K562 (cell line): ENCODE data around the gene BTBD1. TPM values are rescaled to one million over a fixed set of nuclear protein-coding genes. Genes with fewer than 3 reads are reported as not detected.

ENCODE experiments used
- ATAC-seq: fragments of 200-7000 bp; cut with Tn5 transposase; 3 replicates; pipeline ENCODE4 v1.9.1; 2020; ENCODE audit warnings: moderate library complexity
- BruUV-seq: library from RNA; stranded (reverse); fragments of 400-500 nt; replicated peaks from 2 replicates; lab custom pipeline; 2021; lab: Mats Ljungman, UMichigan
- CTCF ChIA-PET: fragments of 300-600 bp; formaldehyde crosslinking; extraction: SDS; loops from one replicate; lab custom pipeline; 2021; ENCODE audit warnings: low intra/inter-chr PET ratio; lab: Yijun Ruan, JAX
- POLR2A ChIA-PET: fragments of 300-600, 350-650 bp; sonication (Branson Sonifier 250); formaldehyde crosslinking; extraction: SDS; loops from one replicate; lab custom pipeline; 2021; ENCODE audit warnings: antibody characterized with exemption, inconsistent platforms; lab: Yijun Ruan, JAX
- DNase-seq, 4 experiments: peaks; one replicate each; pipeline versions ENCODE4 v3.0.0 to v3.0.0-alpha.2; 2011 to 2018; ENCODE audit warnings: low spot score in 3 of 4, mixed read lengths in 3 of 4; ENCODE audit errors: extremely low read depth in 1 of 4
- FAIRE-seq: peaks from 2 replicates; lab custom pipeline; 2011; peaks lifted over from hg19 to GRCh38; lab: Jason Lieb, UNC
- H2AFZ ChIP-seq: 2 replicates; pipeline ENCODE4 v1.6.0; 2011; ENCODE audit warnings: low read depth, low read length, control low read depth, inconsistent platforms
- H3K27ac ChIP-seq: fragments of 200-600 bp; 3 replicates; pipeline ENCODE4 v1.8.0; 2011; ENCODE audit warnings: low read depth, mild to moderate bottlenecking, control low read depth, inconsistent platforms, low read length, moderate library complexity, mixed read lengths; ENCODE audit errors: extremely low read depth
- H3K27me3 ChIP-seq, 2 experiments: fragments of 300-600 bp in 1 of 2; 2 replicates in 1 of 2; 3 replicates in 1 of 2; pipeline versions ENCODE4 v1.6.0 to v1.8.0; 2011; ENCODE audit warnings: inconsistent platforms in 2 of 2, low read length in 2 of 2, mild to moderate bottlenecking in 1 of 2, mixed read lengths in 1 of 2, moderate library complexity in 1 of 2; ENCODE audit not compliant: control insufficient read depth in 2 of 2, insufficient read depth in 2 of 2
- H3K36me3 ChIP-seq: fragments of 300-600 bp; 3 replicates; pipeline ENCODE4 v1.8.0; 2011; ENCODE audit warnings: mild to moderate bottlenecking, low read length, inconsistent platforms; ENCODE audit not compliant: control insufficient read depth, insufficient read depth
- H3K4me1 ChIP-seq, 2 experiments: fragments of 200-600 bp in 1 of 2; replicated peaks in 1 of 2; 2 replicates in 1 of 2; 3 replicates in 1 of 2; pipeline versions ENCODE4 v1.5.1 to v1.8.0; 2011; ENCODE audit warnings: inconsistent platforms in 2 of 2, low read length in 2 of 2, mild to moderate bottlenecking in 1 of 2, mixed read lengths in 1 of 2, moderate library complexity in 1 of 2; ENCODE audit not compliant: control insufficient read depth in 2 of 2, insufficient read depth in 2 of 2
- H3K4me2 ChIP-seq: 2 replicates; pipeline ENCODE4 v1.6.1; 2011; ENCODE audit warnings: low read length, control low read depth, inconsistent platforms, mixed read lengths; ENCODE audit not compliant: insufficient read depth
- H3K4me3 ChIP-seq: fragments of 200-600 bp; sonication (generic), shearing (Covaris generic); 2 replicates; pipeline ENCODE4 v1.5.1; 2016; ENCODE audit warnings: control low read depth, inconsistent platforms
- H3K79me2 ChIP-seq: fragments of 200-600 bp; 3 replicates; pipeline ENCODE4 v1.8.0; 2011; ENCODE audit warnings: low read length, inconsistent platforms; ENCODE audit not compliant: control insufficient read depth, insufficient read depth
- H3K9ac ChIP-seq, 2 experiments: 2 replicates each; pipeline versions ENCODE4 v1.6.0 to v1.6.1; 2011; ENCODE audit warnings: low read depth in 2 of 2, low read length in 2 of 2, control low read depth in 1 of 2, inconsistent platforms in 1 of 2, mild to moderate bottlenecking in 1 of 2, mixed read lengths in 1 of 2; ENCODE audit not compliant: insufficient read depth in 1 of 2
- H3K9me1 ChIP-seq: one replicate; pipeline ENCODE4 v1.6.0; 2011; ENCODE audit warnings: inconsistent platforms, mild to moderate bottlenecking, low read length, moderate library complexity; ENCODE audit not compliant: control insufficient read depth, insufficient read depth
- H3K9me3 ChIP-seq: replicated peaks from 2 replicates; pipeline ENCODE4 v1.5.1; 2011; ENCODE audit warnings: low read depth, low read length, inconsistent platforms; ENCODE audit not compliant: control insufficient read depth, insufficient read depth
- H4K20me1 ChIP-seq: replicated peaks from 2 replicates; pipeline ENCODE4 v1.6.1; 2011; ENCODE audit warnings: low read length, inconsistent platforms, mixed read lengths; ENCODE audit not compliant: control insufficient read depth, insufficient read depth
- CCNT2 ChIP-seq: IDR thresholded peaks from 2 replicates; pipeline ENCODE4 v1.6.1; 2011; ENCODE audit warnings: borderline replicate concordance, low read depth, mild to moderate bottlenecking, moderate library complexity, mixed read lengths, low read length; ENCODE audit not compliant: insufficient read length; ENCODE audit errors: extremely low read depth
- GABPB1 ChIP-seq: sonication (generic); formaldehyde crosslinking; IDR thresholded peaks from 2 replicates; pipeline ENCODE4 v1.8.0; 2022; ENCODE audit warnings: mild to moderate bottlenecking, missing genetic modification reagents
- HDAC3 ChIP-seq: fragments of 450-650 bp; IDR thresholded peaks from 2 replicates; pipeline ENCODE4 v1.6.1; 2018; ENCODE audit warnings: borderline replicate concordance, mild to moderate bottlenecking, moderate library complexity; ENCODE audit not compliant: partially characterized antibody
- HNRNPLL ChIP-seq: fragments of 200-400 bp; formaldehyde crosslinking; IDR thresholded peaks from 2 replicates; pipeline ENCODE4 v1.6.1; 2017; ENCODE audit warnings: low read length, low read depth, mild to moderate bottlenecking; ENCODE audit not compliant: poor library complexity, severe bottlenecking
- MYC ChIP-seq, 2 experiments: fragments of 250-450 bp in 1 of 2; sonication (Bioruptor Pico) in 1 of 2; IDR thresholded peaks; 2 replicates each; pipeline versions ENCODE4 v1.5.1 to v1.6.1; 2012 to 2021; ENCODE audit warnings: low read depth in 2 of 2, borderline replicate concordance in 1 of 2, improper control_type of control experiment in 1 of 2, low read length in 1 of 2, mild to moderate bottlenecking in 1 of 2, moderate library complexity in 1 of 2
- NR4A1 ChIP-seq, 2 experiments: fragments of 250-450 bp in 1 of 2; fragments of 450-650 bp in 1 of 2; sonication (Bioruptor Pico) in 1 of 2; IDR thresholded peaks; 2 replicates each; pipeline versions ENCODE4 v1.4.0 to v1.6.1; 2016 to 2020; ENCODE audit warnings: mild to moderate bottlenecking in 2 of 2, missing compliant biosample characterization in 1 of 2, missing genetic modification characterization in 1 of 2, moderate library complexity in 1 of 2
- RBM14 ChIP-seq: fragments of 200-400 bp; formaldehyde crosslinking; IDR thresholded peaks from 2 replicates; pipeline ENCODE4 v1.6.1; 2018; ENCODE audit warnings: low read depth, mild to moderate bottlenecking, low read length, moderate library complexity, borderline replicate concordance; ENCODE audit not compliant: insufficient read depth
- SUPT5H ChIP-seq: fragments of 450-650 bp; IDR thresholded peaks from 2 replicates; pipeline ENCODE4 v1.6.1; 2016
- U2AF1 ChIP-seq: fragments of 200-400 bp; formaldehyde crosslinking; optimal IDR thresholded peaks from 2 replicates; pipeline ENCODE3; 2017; ENCODE audit warnings: mild to moderate bottlenecking, low read depth, low read length, moderate library complexity
- ZNF347 ChIP-seq: fragments of 450-650 bp; formaldehyde crosslinking; IDR thresholded peaks from 2 replicates; pipeline ENCODE4 v1.4.0; 2020; ENCODE audit warnings: low read depth, mild to moderate bottlenecking, moderate library complexity
- ZNF589 ChIP-seq: fragments of 200-800 bp; sonication (Bioruptor generic); IDR thresholded peaks from 2 replicates; pipeline ENCODE4 v1.6.1; 2016; ENCODE audit warnings: low read depth, missing genetic modification characterization, missing compliant biosample characterization
- WGBS: fragments of 100-300 bp; shearing (Covaris generic); methylation state at CpG from one replicate; pipeline ENCODE4 v1.1.6; 2016; ENCODE audit warnings: low coverage, mixed read lengths; ENCODE audit not compliant: insufficient coverage; ENCODE audit errors: missing lambda C conversion rate; 5-methylcytosine and 5-hydroxymethylcytosine counted together
- in situ Hi-C: fragments of 300-500 bp; cut with MboI; formaldehyde crosslinking; loops from 4 replicates; pipeline ENCODE4 v1.15.0; 2018; ENCODE audit warnings: inconsistent platforms, mixed read lengths
- intact Hi-C: fragments of 100-400 bp; cut with micrococcal nuclease; formaldehyde crosslinking; loops from 2 replicates; pipeline ENCODE4 v1.14.2; 2022
- polyA plus RNA-seq, 8 experiments: library from polyadenylated mRNA; depleted of rRNA in 4 of 8; stranded (reverse) in 5 of 8; unstranded in 3 of 8; fragments of >200 nt; fragmentation: Nextera tagmentation in 2 of 8; fragmentation: Illumina TruSeq in 1 of 8; extraction: Ambion mirVana in 2 of 8; extraction: Trizol in 1 of 8; gene quantifications; 2 replicates each; pipeline versions ENCODE4 v1.2.1 to v1.2.3, GENCODE V29; 2011 to 2014; ENCODE audit warnings: inconsistent platforms in 1 of 8, missing spikeins in 1 of 8
- total RNA-seq, 7 experiments: library from RNA; depleted of rRNA in 6 of 7; stranded (reverse); fragments of >200 nt in 6 of 7; fragmentation: Illumina TruSeq in 2 of 7; extraction: Trizol in 2 of 7; gene quantifications; 2 replicates each; pipeline versions ENCODE4 v1.2.1 to v1.2.3, GENCODE V29; 2011 to 2021; ENCODE audit warnings: low replicate concordance in 1 of 7

The BTBD1 gene
- total and polyA plus RNA-seq, 9 of the 15 experiments (the other 6 are each of a cell fraction or from before 2014, with no cell fraction given): 19.4 to 106 (median 90.4) TPM

DNA sequence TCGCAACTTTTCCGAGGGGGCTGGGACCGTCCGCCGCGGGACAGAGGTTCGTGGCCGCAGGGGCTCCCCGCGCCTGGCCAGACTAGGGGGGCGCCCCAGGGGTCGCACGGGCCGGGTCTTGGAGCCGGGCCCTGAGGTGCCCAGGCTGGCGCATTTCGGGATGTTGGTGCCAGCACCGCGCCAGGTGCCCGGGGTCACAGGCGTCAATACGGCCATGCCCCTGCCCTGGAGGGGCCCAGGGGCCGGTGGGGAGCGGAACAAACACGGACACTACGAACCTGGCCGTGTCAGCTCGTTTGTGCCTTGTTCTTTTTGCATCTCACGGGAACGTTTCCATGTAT, 40.8 kb upstream of the BTBD1 start (continued):
- TF ChIP-seq SUPT5H (no peak), GABPB1 (CRISPR knock-in tag) (no peak), ZNF589 (CRISPR knock-in tag) (peak; percentile 42; the same call in 1 of the 2 replicates), HNRNPLL (no peak), RBM14 (0 out of 2 replicates have a peak, but pooled peaks have one; percentile 30), NR4A1 (CRISPR knock-in tag; IDR thresholded peaks at IDR 0.05) (no peak), NR4A1 (tag; IDR thresholded peaks at IDR 0.05) (no peak), U2AF1 (no peak), ZNF347 (no peak), HDAC3 (no peak)
- TF ChIP-seq, all 486 proteins: peak for 4

DNA sequence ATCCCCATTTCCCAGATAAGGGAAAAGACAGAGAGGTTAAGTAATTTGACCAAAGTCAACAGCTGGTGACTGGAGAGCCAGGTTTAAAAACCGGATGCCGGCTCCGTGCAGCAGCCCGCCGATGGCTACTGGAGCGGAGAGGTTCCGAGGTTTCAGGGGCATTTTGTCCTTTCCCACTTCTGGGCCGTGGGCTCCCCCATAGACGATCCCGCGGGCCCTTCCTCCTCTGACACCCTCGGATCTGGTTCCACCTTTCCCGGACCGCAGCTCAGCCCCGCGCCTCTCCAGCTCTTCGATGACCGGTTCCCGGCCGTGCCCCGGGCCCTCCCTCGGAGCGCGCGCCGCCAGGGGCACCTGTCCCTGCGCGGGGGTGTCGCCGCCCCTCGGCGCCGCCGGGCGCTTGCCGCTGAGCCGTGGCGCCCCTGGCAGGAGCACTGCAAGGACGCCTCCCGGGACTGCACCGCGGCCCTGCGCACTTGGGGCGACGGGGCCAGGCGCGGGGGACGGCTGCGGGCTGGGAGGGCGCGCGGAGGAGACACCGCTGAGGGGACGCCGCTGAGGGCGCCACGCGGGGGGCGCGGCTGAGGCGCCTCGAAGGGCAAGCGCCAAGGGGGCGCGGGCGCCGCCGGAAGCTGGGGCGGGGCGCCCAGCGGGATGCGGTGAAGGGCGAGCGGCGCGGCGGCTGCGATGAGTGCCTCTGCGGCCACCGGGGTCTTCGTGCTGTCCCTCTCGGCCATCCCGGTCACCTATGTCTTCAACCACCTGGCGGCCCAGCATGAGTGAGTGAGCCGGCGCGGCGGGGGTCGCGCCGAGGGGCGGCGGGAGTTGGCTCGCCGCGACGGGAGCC, 40.2 kb upstream of the BTBD1 start, which contains the start of gene TM6SF1:
TSS of gene TM6SF1 (plus strand) at position 652 of the 847 bp plus-strand sequence. CDS start at position 688, 36 bp downstream.
- H3K27ac ChIP-seq: no peak within 1 kb of the TSS; the same call in 2 of the 3 replicates
- TF ChIP-seq MYC (IDR thresholded peaks at IDR 0.05; ENCODE audit: low read depth, low read length) (0 out of 2 replicates have a peak, but pooled peaks have one; percentile 24), MYC (CRISPR knock-in tag; IDR thresholded peaks at IDR 0.05; ENCODE audit: borderline replicate concordance, low read depth) (no peak), CCNT2 (peak; percentile 46)

More for the DNA sequence above, 40.2 kb upstream of the BTBD1 start, which contains the start of gene TM6SF1:
- intact Hi-C loops (loop anchor here (5.0 kb wide), 2 partner anchors 95 to 100 kb away; partner anchors contain the start of genes C15orf40 and HDGFL3), in situ Hi-C loops (no loop called here)
- FAIRE-seq (peak; percentile 54), DNase-seq (peak; percentile 34 to 57 (median 52)), ATAC-seq (peak; percentile 71)
- no TSS peak for BruUV-seq
- Histone ChIP-seq H3K4me1 (peaks cover 18 to 24% of the 10 kb centered on the region in 2 experiments; a peak in 4 of 5 replicates), H2AFZ (peak within 1 kb of the TSS; percentile 67), H3K9me1 (no peaks in the 10 kb centered on the region), H4K20me1 (no peaks in the 10 kb centered on the region), H3K27me3 (no peaks in the 10 kb centered on the region; a peak in 1 of 5 replicates), H3K4me3 (peak within 1 kb of the TSS; percentile 51), H3K9me3 (no peaks in the 10 kb centered on the region), H3K9ac (peak within 1 kb of the TSS; percentile 41 to 88), H3K36me3 (no peaks in the 10 kb centered on the region), H3K4me2 (peak within 1 kb of the TSS; percentile 64), H3K79me2 (no peaks in the 10 kb centered on the region)
- CTCF ChIA-PET: no interaction called here
- WGBS: 13% methylated on average over 58 of the region's 97 CpGs
- POLR2A ChIA-PET: interaction anchor here (0.6 to 1.5 kb wide), 5 partner anchors 9 to 231 kb away, joined by 3 to 5 read pairs (median 4); no protein-coding TSS in a partner anchor
